Glomerular visceral epithelial cell (primary cell): ENCODE measurements around the gene KDM2B.

Source experiments
- DNase-seq: peaks from one replicate; pipeline ENCODE4 v3.0.0-alpha.2; 2016; ENCODE audit errors: extremely low spot score

The KDM2B gene

GRCh38 chr12:121561009-121561395 lies 19.8 kb downstream of the KDM2B start:
- no peak for DNase-seq

DNA sequence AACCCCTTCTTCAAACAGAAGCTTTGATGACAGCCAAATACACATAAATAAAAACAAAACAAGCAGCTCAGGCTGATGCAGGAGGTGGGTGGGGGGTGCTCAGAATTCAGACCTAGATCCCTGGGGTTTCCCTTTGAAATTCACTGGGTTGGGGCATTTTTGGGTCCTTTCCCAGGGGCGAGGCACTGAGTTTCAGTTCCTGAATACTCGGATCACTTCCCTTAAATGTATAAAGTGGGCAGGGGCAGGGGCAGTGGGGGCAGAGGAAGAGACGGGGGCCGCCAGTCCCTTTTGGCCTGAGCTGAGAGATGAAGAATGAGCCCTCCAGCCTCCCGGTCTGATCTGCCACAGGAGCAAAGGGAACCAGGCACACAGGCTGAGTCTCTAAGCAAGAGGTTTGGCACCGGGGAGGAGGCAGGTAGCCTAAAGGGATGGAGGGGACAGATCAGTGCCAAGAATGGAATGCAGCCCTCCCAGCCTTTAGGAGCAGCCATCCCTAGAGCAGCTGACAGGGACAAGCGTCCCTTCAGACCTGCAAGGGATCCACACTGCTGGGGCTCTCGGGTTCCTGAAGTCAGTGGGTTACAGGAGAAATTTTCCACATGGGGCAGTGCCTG lies 20.3 kb downstream of the KDM2B start:
- DNase-seq, result no peak

- no peak for DNase-seq
Measured at GRCh38 chr12:121558956-121559355, 21.9 kb downstream of the KDM2B start.

- no peak for DNase-seq
Measured at GRCh38 chr12:121550974-121551634, 29.7 kb downstream of the KDM2B start.

DNA sequence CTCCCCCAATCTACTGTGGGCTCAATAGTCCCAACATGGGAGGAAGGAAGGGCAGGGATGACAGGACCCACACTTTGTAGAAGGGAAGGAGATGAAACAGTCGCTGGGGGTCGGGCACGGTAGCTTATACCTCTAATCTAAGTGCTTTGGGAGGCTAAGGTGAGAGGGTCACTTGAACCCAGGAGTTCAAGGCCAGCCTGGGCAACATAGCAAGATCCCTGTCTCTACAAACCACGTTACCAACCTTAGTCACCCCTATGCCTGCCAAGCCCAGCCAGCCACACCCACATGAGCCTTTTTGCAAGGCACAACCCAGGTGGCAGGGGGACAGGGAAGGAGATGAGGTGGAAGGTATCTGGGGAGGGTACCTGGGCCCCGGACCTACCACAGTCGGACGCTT lies 31.7 kb downstream of the KDM2B start:
- no peak for DNase-seq

DNA sequence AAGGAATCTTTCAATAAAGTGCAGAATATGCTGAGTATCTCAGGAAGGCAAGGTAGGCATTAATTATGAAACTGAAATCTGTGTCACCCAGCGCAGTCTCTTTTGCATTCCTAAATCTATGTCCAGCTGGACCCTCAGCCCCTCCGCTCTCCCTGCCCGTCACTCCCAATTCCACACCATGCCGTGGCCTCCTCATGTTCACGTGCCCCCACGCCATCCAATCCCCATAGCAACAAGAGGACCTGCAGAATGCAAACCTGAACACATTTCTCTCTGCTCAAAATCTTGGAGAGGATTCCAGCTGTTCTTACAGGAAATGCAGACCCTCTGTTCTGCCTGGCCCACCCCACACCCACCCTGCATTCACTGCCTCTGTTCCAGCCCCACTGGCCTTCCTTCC lies 35.3 kb downstream of the KDM2B start:
- no peak for DNase-seq

DNA sequence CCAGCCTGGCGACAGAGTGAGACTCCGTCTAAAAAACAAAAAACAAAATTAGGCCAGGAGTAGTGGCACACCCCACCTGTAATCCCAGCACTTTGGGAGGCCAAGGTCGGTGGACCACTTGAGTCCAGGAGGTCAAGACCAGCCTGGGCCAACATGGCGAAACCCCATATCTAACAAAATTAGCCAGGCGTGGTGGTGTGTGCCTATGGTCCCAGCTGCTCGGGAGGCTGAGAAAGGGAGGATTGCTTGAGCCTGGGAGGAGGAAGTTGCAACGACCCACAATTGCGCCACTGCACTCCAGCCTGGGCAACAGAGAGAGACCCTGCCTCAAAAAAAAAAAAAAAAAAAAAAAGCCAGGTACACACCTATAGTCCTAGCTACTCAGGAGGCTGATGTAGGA lies 37.0 kb downstream of the KDM2B start:
- no peak for DNase-seq

DNA sequence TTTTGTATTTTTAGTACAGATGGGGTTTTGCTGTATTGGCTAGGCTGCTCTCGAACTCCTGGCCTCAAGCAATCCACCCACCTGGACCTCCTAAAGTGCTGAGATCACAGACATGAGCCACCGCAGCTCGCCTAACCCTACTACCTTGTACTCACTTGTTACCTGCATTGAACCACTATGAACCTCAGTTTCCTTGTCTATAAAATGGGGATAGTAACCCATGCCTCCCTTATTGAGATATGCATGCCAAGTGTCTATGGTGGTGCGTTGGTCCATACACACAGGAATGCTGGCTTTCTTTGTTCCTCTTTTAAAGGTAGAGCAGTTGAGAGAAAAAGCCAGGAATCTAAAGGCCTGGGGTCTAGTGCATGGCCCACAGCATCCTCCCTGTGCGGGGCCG lies 40.9 kb downstream of the KDM2B start:
- DNase-seq, result no peak

DNA sequence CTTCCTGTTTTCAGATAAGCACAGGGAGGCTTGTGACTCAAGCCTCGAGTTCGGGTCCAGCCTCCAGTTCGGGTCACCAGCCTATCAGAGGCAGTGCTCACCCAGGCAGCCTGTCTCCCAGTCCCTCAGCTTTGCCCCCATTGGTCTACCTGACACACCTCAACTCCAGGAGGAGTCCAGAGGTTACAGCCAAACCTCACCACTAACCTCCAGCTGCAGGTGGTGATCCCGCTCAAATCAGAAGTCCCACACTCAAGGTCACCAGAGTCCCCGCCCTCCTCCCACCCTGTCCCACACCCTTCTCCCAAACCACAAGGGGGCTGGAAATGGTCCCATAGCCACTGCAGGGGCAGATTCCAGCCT lies 42.1 kb downstream of the KDM2B start:
- DNase-seq, result peak; percentile 34

DNA sequence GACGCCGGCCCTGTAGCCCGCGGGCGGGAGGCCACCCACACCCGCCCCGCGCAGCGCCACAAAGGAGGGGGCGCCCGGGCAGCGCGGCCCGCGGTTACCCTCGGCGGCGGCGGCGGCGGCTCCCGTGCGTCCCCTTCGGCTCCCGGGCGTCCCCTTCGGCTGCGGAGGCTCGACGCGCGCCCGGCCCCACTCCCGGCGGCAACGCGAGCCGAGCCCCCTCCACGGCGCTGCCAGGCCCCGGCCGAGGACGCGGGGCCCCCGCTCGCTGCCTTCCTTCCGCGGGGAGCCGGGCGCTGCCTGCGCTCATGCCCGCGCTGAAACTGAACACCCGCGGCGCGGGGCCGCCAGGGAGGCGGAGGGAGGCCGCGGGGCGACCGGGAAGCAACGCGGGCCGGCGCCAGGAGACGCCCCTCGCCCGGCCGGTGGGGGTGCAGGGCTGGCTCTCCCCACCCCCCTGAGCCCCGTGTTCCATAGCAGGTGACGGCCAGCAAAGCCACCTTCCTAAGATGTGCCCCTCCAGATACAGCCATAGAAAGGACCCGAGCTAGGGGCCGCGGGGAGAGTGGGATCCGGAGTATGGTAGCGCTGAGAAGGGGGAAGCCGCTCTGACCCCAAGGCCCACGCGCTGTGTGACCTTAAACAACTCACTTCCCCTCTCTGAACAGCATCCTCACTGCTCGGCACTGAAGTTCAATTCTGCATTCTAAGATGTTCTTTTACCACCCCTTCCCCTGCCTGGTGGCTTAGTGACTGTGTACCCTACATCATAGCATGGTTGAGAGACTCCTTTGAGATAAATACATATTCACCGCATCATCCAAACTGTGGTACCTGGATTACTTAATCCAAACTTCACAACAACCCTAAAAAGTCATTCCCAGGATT lies 42.8 kb downstream of the KDM2B start:
- DNase-seq, result no peak

DNA sequence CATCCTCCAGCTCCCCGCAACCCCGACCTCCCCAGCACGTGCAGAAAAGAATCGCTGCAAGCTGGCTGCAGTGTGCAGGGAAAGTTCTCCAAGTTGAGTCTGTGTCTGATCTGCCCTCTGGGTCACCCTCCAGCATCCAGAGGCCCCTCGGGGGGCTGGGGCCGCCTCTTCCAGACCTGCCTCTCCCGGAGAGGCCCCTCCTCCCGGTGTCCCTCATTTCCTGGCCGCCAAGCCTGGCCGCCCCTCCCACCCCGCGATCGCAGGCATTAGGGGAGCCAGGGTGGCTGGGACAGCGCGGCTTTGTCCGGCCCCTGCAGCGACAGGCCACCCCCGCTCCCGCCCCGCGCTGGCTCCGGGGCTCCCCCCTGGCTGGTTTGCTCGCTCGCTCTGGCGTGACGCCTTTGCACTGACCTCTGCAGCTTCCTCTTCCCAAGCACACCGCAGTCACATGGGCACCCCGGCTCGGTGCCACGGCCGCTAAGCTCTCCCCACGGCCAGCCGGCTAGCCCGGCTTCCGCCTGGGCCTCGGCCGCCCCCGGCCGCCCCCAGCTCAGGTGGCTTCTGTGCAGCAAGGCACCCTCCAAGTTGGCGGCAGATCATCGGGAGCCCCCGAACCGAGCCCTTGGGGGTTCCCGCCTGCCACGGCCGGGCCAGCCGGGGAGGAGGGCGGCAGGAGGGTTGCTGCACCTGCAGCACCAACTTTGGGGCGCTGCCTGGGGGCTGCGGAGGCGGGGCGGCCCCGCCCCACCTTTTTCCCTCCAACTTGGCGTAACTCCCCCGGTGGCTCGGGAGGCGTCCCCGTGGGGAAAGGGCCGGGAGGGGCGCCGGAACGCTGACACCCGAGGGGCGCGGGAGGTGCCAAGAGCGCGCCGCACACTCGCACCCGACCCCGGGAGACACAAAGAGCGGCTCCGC lies 43.7 kb downstream of the KDM2B start:
- DNase-seq, result peak; percentile 89

DNA sequence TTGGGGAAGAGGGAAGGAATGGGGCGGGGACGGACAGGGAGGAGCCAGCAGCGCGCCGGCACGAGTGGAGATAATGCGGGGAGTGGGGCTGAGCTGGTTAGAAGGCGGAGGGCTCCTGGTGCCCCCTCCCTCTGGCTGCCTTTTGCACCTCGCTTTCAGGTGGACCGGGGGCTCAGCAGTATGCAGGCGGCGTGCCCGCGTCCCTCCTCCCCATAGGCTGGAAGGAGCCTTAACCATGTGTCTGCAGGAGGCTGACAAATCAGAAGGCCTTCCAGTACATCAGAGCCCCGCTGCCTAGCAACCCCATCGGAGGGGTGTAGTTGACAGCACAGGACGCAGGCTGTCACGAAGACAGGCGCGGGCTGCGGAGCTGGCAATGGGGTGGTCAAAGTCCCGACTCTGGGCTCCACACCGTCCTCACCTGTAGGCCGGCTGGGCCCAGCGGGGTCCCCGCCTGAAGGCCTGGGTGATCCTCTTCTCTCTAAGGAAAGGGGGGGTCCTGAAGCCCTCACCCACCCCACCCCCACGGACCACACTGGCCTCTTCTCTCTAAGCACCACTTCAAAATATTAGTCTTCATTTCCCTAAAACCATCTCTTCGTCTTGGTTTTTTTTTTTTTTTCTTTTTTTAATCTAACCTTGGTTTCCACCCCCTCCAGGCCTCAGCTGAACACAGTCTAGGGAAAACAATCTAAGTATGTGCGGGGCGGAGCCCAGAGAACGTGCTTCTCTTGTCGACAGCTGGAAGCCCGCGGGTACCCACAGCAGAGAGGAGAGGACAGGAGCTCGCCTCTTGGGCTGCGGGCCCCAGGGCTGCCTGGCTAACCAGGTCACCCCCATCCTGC lies 44.5 kb downstream of the KDM2B start:
- peak; percentile 54 for DNase-seq

DNA sequence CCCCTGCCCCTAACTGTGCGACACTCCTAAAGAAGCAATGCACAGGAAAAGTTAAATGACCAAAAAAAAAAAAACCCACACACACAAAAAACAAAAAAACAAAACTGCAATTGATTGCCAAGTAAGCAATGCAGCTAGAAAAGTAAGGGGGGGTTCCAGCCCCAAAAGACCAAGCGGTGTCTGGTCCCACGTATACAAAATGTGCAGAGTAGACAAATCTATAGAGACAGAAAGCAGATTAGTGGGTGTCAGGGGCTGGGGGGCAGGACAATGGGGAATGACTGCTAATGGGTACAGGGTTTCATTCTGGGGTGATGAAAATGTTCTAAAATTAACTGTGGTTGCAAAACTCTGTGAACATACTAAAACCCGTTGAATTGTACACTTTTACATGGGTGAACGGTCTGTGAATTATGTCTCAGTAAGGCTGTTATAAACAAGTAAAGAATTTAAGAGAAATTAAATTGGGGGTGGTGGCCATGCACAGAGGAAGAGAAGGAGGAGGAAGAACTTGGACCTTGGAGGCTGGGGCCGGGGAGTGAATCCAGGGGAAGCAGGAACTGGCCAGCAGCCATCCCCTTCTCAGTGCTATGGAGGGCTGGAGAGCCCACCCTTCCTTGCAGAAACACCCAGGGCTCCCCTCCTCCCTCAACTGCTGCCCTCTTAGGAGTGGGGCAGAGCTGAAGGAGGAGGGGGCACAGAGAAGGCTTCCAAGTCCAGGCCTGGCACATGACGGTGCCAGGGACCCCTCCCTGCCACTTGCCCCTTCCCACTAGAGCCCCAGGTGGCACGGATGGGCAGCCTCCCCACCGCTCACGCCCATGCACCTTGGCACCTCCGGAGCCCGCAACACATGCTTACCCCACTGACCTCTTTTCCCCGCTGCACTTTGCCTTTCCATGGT lies 45.4 kb downstream of the KDM2B start:
- DNase-seq, result no peak

GRCh38 chr12:121534495-121535148 lies 46.2 kb downstream of the KDM2B start:
- no peak for DNase-seq

- no peak for DNase-seq
Measured at GRCh38 chr12:121533394-121534090, 47.3 kb downstream of the KDM2B start.

DNA sequence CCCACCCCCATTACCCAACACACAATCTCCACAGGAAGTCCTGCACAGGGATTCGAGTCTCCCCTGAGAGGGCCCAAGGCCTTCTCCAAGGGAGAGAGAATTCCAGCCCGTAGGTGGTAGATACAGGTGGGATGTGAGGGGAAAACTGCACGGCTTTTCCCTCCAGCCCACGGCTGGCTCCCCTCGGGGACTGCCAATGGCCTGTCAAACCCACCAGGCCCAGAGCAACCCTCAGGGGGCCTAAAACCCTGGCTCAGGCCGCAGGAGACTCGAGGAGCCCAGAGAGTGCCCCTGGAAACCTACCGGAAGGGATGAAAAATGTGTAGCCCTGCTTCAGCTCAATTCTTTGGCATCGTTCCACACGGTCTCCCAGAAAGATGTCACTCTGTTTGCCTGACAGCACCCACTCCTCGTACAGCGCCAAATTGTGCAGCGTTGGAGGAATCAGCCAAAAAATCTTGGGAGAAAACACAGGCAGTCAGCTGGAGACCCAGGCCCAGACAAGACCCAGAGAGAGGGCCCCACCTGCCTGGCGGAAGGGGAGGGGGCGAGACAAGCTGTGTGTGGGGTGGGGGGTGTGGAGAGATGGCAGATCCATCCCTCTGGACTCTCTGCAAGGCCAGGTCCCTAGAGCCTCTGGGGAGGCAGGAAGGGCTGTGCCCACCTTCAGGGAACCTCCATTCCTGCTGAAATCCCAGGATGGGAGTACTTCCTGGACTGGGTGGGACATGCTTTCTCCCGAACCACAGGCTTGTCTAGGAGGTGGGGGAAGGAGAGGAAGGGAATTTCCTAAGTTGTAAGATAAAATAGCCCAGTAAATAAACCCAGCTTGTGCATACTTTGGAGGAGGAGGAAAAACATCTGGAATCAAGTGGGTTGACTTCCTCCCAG lies 48.1 kb downstream of the KDM2B start:
- DNase-seq, result no peak

DNA sequence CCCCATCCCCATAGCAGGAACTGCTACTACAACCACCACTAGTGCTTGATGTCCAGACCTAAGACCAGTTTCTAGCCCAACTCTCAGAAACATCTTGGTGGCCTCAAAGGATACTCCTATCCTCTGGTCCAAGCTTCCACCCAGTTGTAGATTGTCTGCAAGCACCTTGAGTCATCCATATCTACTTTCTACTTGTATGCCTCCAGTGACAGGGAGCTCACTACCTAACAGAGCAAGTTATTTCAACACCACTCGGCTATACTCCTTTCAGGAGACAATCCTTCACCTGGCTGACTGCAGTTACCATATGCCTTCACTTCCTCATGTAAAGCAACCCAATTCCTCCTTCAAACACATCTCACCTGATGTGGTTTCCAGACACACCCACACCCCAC lies 49.5 kb downstream of the KDM2B start:
- no peak for DNase-seq
